K562 (cell line): ENCODE data around the gene CNTN4. TPM values are rescaled to one million over a fixed set of nuclear protein-coding genes. Genes with fewer than 3 reads are reported as not detected.

Experiments
- ATAC-seq: fragments of 200-7000 bp; cut with Tn5 transposase; 3 replicates; pipeline ENCODE4 v1.9.1; 2020; ENCODE audit warnings: moderate library complexity
- BruUV-seq: library from RNA; stranded (reverse); fragments of 400-500 nt; replicated peaks from 2 replicates; lab custom pipeline; 2021; lab: Mats Ljungman, UMichigan
- CTCF ChIA-PET: fragments of 300-600 bp; formaldehyde crosslinking; extraction: SDS; loops from one replicate; lab custom pipeline; 2021; ENCODE audit warnings: low intra/inter-chr PET ratio; lab: Yijun Ruan, JAX
- POLR2A ChIA-PET: fragments of 300-600, 350-650 bp; sonication (Branson Sonifier 250); formaldehyde crosslinking; extraction: SDS; loops from one replicate; lab custom pipeline; 2021; ENCODE audit warnings: antibody characterized with exemption, inconsistent platforms; lab: Yijun Ruan, JAX
- DNase-seq, 4 experiments: peaks; one replicate each; pipeline versions ENCODE4 v3.0.0 to v3.0.0-alpha.2; 2011 to 2018; ENCODE audit warnings: low spot score in 3 of 4, mixed read lengths in 3 of 4; ENCODE audit errors: extremely low read depth in 1 of 4
- FAIRE-seq: peaks from 2 replicates; lab custom pipeline; 2011; peaks lifted over from hg19 to GRCh38; lab: Jason Lieb, UNC
- H2AFZ ChIP-seq: 2 replicates; pipeline ENCODE4 v1.6.0; 2011; ENCODE audit warnings: low read depth, low read length, control low read depth, inconsistent platforms
- H3K27ac ChIP-seq: fragments of 200-600 bp; 3 replicates; pipeline ENCODE4 v1.8.0; 2011; ENCODE audit warnings: low read depth, mild to moderate bottlenecking, control low read depth, inconsistent platforms, low read length, moderate library complexity, mixed read lengths; ENCODE audit errors: extremely low read depth
- H3K27me3 ChIP-seq, 2 experiments: fragments of 300-600 bp in 1 of 2; 2 replicates in 1 of 2; 3 replicates in 1 of 2; pipeline versions ENCODE4 v1.6.0 to v1.8.0; 2011; ENCODE audit warnings: inconsistent platforms in 2 of 2, low read length in 2 of 2, mild to moderate bottlenecking in 1 of 2, mixed read lengths in 1 of 2, moderate library complexity in 1 of 2; ENCODE audit not compliant: control insufficient read depth in 2 of 2, insufficient read depth in 2 of 2
- H3K36me3 ChIP-seq: fragments of 300-600 bp; 3 replicates; pipeline ENCODE4 v1.8.0; 2011; ENCODE audit warnings: mild to moderate bottlenecking, low read length, inconsistent platforms; ENCODE audit not compliant: control insufficient read depth, insufficient read depth
- H3K4me1 ChIP-seq, 2 experiments: fragments of 200-600 bp in 1 of 2; replicated peaks in 1 of 2; 2 replicates in 1 of 2; 3 replicates in 1 of 2; pipeline versions ENCODE4 v1.5.1 to v1.8.0; 2011; ENCODE audit warnings: inconsistent platforms in 2 of 2, low read length in 2 of 2, mild to moderate bottlenecking in 1 of 2, mixed read lengths in 1 of 2, moderate library complexity in 1 of 2; ENCODE audit not compliant: control insufficient read depth in 2 of 2, insufficient read depth in 2 of 2
- H3K4me2 ChIP-seq: 2 replicates; pipeline ENCODE4 v1.6.1; 2011; ENCODE audit warnings: low read length, control low read depth, inconsistent platforms, mixed read lengths; ENCODE audit not compliant: insufficient read depth
- H3K4me3 ChIP-seq: fragments of 200-600 bp; sonication (generic), shearing (Covaris generic); 2 replicates; pipeline ENCODE4 v1.5.1; 2016; ENCODE audit warnings: control low read depth, inconsistent platforms
- H3K79me2 ChIP-seq: fragments of 200-600 bp; 3 replicates; pipeline ENCODE4 v1.8.0; 2011; ENCODE audit warnings: low read length, inconsistent platforms; ENCODE audit not compliant: control insufficient read depth, insufficient read depth
- H3K9ac ChIP-seq, 2 experiments: 2 replicates each; pipeline versions ENCODE4 v1.6.0 to v1.6.1; 2011; ENCODE audit warnings: low read depth in 2 of 2, low read length in 2 of 2, control low read depth in 1 of 2, inconsistent platforms in 1 of 2, mild to moderate bottlenecking in 1 of 2, mixed read lengths in 1 of 2; ENCODE audit not compliant: insufficient read depth in 1 of 2
- H3K9me1 ChIP-seq: one replicate; pipeline ENCODE4 v1.6.0; 2011; ENCODE audit warnings: inconsistent platforms, mild to moderate bottlenecking, low read length, moderate library complexity; ENCODE audit not compliant: control insufficient read depth, insufficient read depth
- H3K9me3 ChIP-seq: replicated peaks from 2 replicates; pipeline ENCODE4 v1.5.1; 2011; ENCODE audit warnings: low read depth, low read length, inconsistent platforms; ENCODE audit not compliant: control insufficient read depth, insufficient read depth
- H4K20me1 ChIP-seq: replicated peaks from 2 replicates; pipeline ENCODE4 v1.6.1; 2011; ENCODE audit warnings: low read length, inconsistent platforms, mixed read lengths; ENCODE audit not compliant: control insufficient read depth, insufficient read depth
- MBD2 ChIP-seq: sonication (generic); IDR thresholded peaks from 2 replicates; pipeline ENCODE4 v1.6.1; 2016; ENCODE audit warnings: low read depth, borderline replicate concordance
- MYNN ChIP-seq, 2 experiments: sonication (generic); formaldehyde crosslinking in 1 of 2; IDR thresholded peaks; 2 replicates each; pipeline versions ENCODE4 v1.5.0 to v1.6.1; 2016 to 2020; ENCODE audit warnings: antibody characterized with exemption in 1 of 2, missing genetic modification reagents in 1 of 2
- NCOA4 ChIP-seq: fragments of 450-650 bp; IDR thresholded peaks from 2 replicates; pipeline ENCODE4 v1.6.1; 2018; ENCODE audit warnings: mild to moderate bottlenecking; ENCODE audit not compliant: partially characterized antibody
- NR2C2 ChIP-seq, 2 experiments: fragments of 200-800 bp in 1 of 2; sonication (Bioruptor generic) in 1 of 2; sonication (generic) in 1 of 2; formaldehyde crosslinking in 1 of 2; IDR thresholded peaks; 2 replicates each; pipeline versions ENCODE4 v1.6.1 to v1.8.0; 2016 to 2022; ENCODE audit warnings: mild to moderate bottlenecking in 1 of 2, missing compliant biosample characterization in 1 of 2, missing genetic modification characterization in 1 of 2, missing genetic modification reagents in 1 of 2
- PTTG1 ChIP-seq: fragments of 450-650 bp; IDR thresholded peaks from 2 replicates; pipeline ENCODE4 v1.6.1; 2016; ENCODE audit warnings: low read depth, mild to moderate bottlenecking, missing genetic modification characterization, missing compliant biosample characterization
- RBM34 ChIP-seq: fragments of 200-400 bp; formaldehyde crosslinking; IDR thresholded peaks from 2 replicates; pipeline ENCODE4 v1.6.1; 2018; ENCODE audit warnings: low read length, borderline replicate concordance; ENCODE audit not compliant: insufficient read depth
- TAF1 ChIP-seq: IDR thresholded peaks from 2 replicates; pipeline ENCODE4 v1.6.1; 2011; ENCODE audit warnings: mild to moderate bottlenecking, low read length, moderate library complexity; ENCODE audit not compliant: insufficient read depth, control insufficient read depth, severe bottlenecking; ENCODE audit errors: extremely low read depth
- ZBTB49 ChIP-seq: sonication (generic); formaldehyde crosslinking; IDR thresholded peaks from 2 replicates; pipeline ENCODE4 v1.8.0; 2022; ENCODE audit warnings: missing genetic modification reagents, mild to moderate bottlenecking, borderline replicate concordance
- ZNF740 ChIP-seq, 3 experiments: fragments of 200-800 bp in 1 of 3; sonication (Bioruptor generic) in 1 of 3; sonication (generic) in 1 of 3; formaldehyde crosslinking in 1 of 3; IDR thresholded peaks; 2 replicates each; pipeline versions ENCODE4 v1.6.1 to v1.8.0; 2016 to 2022; ENCODE audit warnings: mild to moderate bottlenecking in 2 of 3, missing compliant biosample characterization in 2 of 3, missing genetic modification characterization in 2 of 3, missing genetic modification reagents in 1 of 3
- WGBS: fragments of 100-300 bp; shearing (Covaris generic); methylation state at CpG from one replicate; pipeline ENCODE4 v1.1.6; 2016; ENCODE audit warnings: low coverage, mixed read lengths; ENCODE audit not compliant: insufficient coverage; ENCODE audit errors: missing lambda C conversion rate; 5-methylcytosine and 5-hydroxymethylcytosine counted together
- in situ Hi-C: fragments of 300-500 bp; cut with MboI; formaldehyde crosslinking; loops from 4 replicates; pipeline ENCODE4 v1.15.0; 2018; ENCODE audit warnings: inconsistent platforms, mixed read lengths
- intact Hi-C: fragments of 100-400 bp; cut with micrococcal nuclease; formaldehyde crosslinking; loops from 2 replicates; pipeline ENCODE4 v1.14.2; 2022
- polyA plus RNA-seq, 8 experiments: library from polyadenylated mRNA; depleted of rRNA in 4 of 8; stranded (reverse) in 5 of 8; unstranded in 3 of 8; fragments of >200 nt; fragmentation: Nextera tagmentation in 2 of 8; fragmentation: Illumina TruSeq in 1 of 8; extraction: Ambion mirVana in 2 of 8; extraction: Trizol in 1 of 8; gene quantifications; 2 replicates each; pipeline versions ENCODE4 v1.2.1 to v1.2.3, GENCODE V29; 2011 to 2014; ENCODE audit warnings: inconsistent platforms in 1 of 8, missing spikeins in 1 of 8
- total RNA-seq, 7 experiments: library from RNA; depleted of rRNA in 6 of 7; stranded (reverse); fragments of >200 nt in 6 of 7; fragmentation: Illumina TruSeq in 2 of 7; extraction: Trizol in 2 of 7; gene quantifications; 2 replicates each; pipeline versions ENCODE4 v1.2.1 to v1.2.3, GENCODE V29; 2011 to 2021; ENCODE audit warnings: low replicate concordance in 1 of 7

Gene CNTN4
- total and polyA plus RNA-seq, 9 of the 15 experiments (the other 6 are each of a cell fraction or from before 2014, with no cell fraction given) = not detected

- TF ChIP-seq MYNN (IDR thresholded peaks at IDR 0.05) (no peak), MYNN (CRISPR knock-in tag; IDR thresholded peaks at IDR 0.05) (no peak), MBD2 (no peak), NR2C2 (CRISPR knock-in tag; IDR thresholded peaks at IDR 0.05) (no peak), NR2C2 (tag; IDR thresholded peaks at IDR 0.05) (no peak)
These were observed 292.4 kb downstream of the CNTN4 start (continued) for GRCh38 chr3:2390926-2391532.

DNA sequence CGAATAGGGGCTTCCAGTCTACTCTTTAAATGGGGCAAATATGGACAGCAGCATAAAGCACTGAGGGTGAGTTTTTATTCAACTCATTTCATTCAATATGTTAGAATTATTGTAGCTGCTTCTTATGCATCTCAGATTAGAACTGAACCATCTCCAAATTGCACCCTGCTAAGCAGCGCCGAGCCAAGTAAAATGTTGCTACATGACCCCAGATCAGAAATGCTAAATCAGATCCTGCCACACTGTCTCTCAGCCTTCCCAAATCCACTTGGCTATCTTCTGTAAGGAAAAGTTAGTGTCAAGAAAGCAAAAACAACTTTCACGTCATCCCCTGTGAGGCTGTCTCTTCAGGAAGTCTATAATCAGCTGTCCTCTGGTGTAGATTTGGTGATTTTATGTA, 293.2 kb downstream of the CNTN4 start:
- no TSS peak for BruUV-seq
- no peaks in the 10 kb centered on the region for H3K9me3 ChIP-seq
- no peaks in the 10 kb centered on the region for H3K36me3 ChIP-seq
- no peaks in the 10 kb centered on the region for H3K79me2 ChIP-seq
- no peak overlapping the region for H3K4me3 ChIP-seq
- H3K27ac ChIP-seq = no peak overlapping the region
- intact Hi-C loops = no loop called here
- no peaks in the 10 kb centered on the region for H3K27me3 ChIP-seq
- in situ Hi-C loops = no loop called here
- DNase-seq (no peak), FAIRE-seq (no peak), ATAC-seq (no peak)
- no peak overlapping the region for H3K4me2 ChIP-seq
- H3K9ac ChIP-seq = no peak overlapping the region
- no peaks in the 10 kb centered on the region for H4K20me1 ChIP-seq
- no peaks in the 10 kb centered on the region for H3K4me1 ChIP-seq
- TF ChIP-seq ZNF740 (CRISPR knock-in tag; IDR thresholded peaks at IDR 0.05) (no peak), ZNF740 (tag; IDR thresholded peaks at IDR 0.05) (no peak), RBM34 (no peak), TAF1 (no peak), ZBTB49 (CRISPR knock-in tag) (no peak), NCOA4 (no peak), MBD2 (no peak), PTTG1 (tag) (no peak)
- CTCF ChIA-PET = no interaction called here
- POLR2A ChIA-PET = interaction anchor here (0.6 kb wide), 1 partner anchor 10 kb away, joined by 4 read pairs; no protein-coding TSS in a partner anchor
- no peak overlapping the region for H2AFZ ChIP-seq
- 2% methylated on average over 4 of the region's 4 CpGs for WGBS
- H3K9me1 ChIP-seq = no peaks in the 10 kb centered on the region
